HG02588 (cell line): ENCODE measurements around the gene PLBD1.

Experiments used
- ATAC-seq: cut with Tn5 transposase; IDR thresholded peaks from one replicate; pipeline ENCODE4 v1.9.1; 2021; ENCODE audit warnings: mild to moderate bottlenecking, moderate library complexity; ENCODE audit not compliant: unreplicated experiment

The PLBD1 gene

GRCh38 chr12:14567351-14568162 is at the start of gene PLBD1:
Gene PLBD1 (minus strand): TSS chr12:14567883. CDS start chr12:14567696, 187 bp downstream.
- ATAC-seq: peak; percentile 56

- peak; percentile 48 for ATAC-seq
These were observed 47.0 kb upstream of the PLBD1 start for GRCh38 chr12:14614704-14615121.

- ATAC-seq: peak; percentile 93
These were observed 46.0 kb upstream of the PLBD1 start for GRCh38 chr12:14613718-14614117.

GRCh38 chr12:14612898-14613445 is 45.3 kb upstream of the PLBD1 start:
- no peak for ATAC-seq

- ATAC-seq: no peak
These were observed 44.6 kb upstream of the PLBD1 start for GRCh38 chr12:14612250-14612649.

GRCh38 chr12:14611640-14612203 is 44.0 kb upstream of the PLBD1 start:
- ATAC-seq: no peak

GRCh38 chr12:14607568-14607967 is 39.9 kb upstream of the PLBD1 start:
- ATAC-seq: no peak

- ATAC-seq: no peak
These were observed 37.8 kb upstream of the PLBD1 start for GRCh38 chr12:14605401-14605989.

- ATAC-seq: no peak
These were observed 34.2 kb upstream of the PLBD1 start for GRCh38 chr12:14601692-14602478.

- ATAC-seq: no peak
These were observed 29.8 kb upstream of the PLBD1 start for GRCh38 chr12:14597480-14597879.

GRCh38 chr12:14591719-14592118 is 24.0 kb upstream of the PLBD1 start:
- ATAC-seq: no peak

- ATAC-seq: no peak
These were observed 21.7 kb upstream of the PLBD1 start for GRCh38 chr12:14589169-14590004.

- no peak for ATAC-seq
These were observed 20.9 kb upstream of the PLBD1 start for GRCh38 chr12:14588571-14588970.

- ATAC-seq: no peak
These were observed 11.0 kb upstream of the PLBD1 start for GRCh38 chr12:14578646-14579045.

- peak; percentile 62 for ATAC-seq
These were observed 9.7 kb upstream of the PLBD1 start for GRCh38 chr12:14577344-14577743.

- no peak for ATAC-seq
These were observed 9.2 kb upstream of the PLBD1 start for GRCh38 chr12:14576896-14577295.

GRCh38 chr12:14575585-14575984 is 7.9 kb upstream of the PLBD1 start:
- ATAC-seq: no peak

GRCh38 chr12:14573118-14573517 is 5.4 kb upstream of the PLBD1 start:
- ATAC-seq: no peak

GRCh38 chr12:14572401-14572800 is 4.7 kb upstream of the PLBD1 start:
- ATAC-seq: no peak

- ATAC-seq: no peak
These were observed 4.1 kb upstream of the PLBD1 start for GRCh38 chr12:14571779-14572178.
